K562 (cell line): ENCODE measurements around the gene ALG11. TPM values are rescaled to one million over a fixed set of nuclear protein-coding genes. Genes with fewer than 3 reads are reported as not detected.

Experiments
- ASH1L ChIP-seq: fragments of 450-650 bp; IDR thresholded peaks from 2 replicates; pipeline ENCODE4 v1.6.1; 2018; ENCODE audit warnings: borderline replicate concordance, mild to moderate bottlenecking, low read depth; ENCODE audit not compliant: partially characterized antibody
- CBFA2T3 ChIP-seq: fragments of 450-650 bp; IDR thresholded peaks from 2 replicates; pipeline ENCODE4 v1.6.1; 2017
- ETV1 ChIP-seq: fragments of 450-650 bp; conservative IDR thresholded peaks from 2 replicates; pipeline ENCODE4 v1.6.1; 2016; ENCODE audit warnings: missing genetic modification characterization, control low read depth, low read depth, missing compliant biosample characterization
- KDM4B ChIP-seq, 2 experiments: fragments of 450-650 bp in 1 of 2; sonication (generic) in 1 of 2; IDR thresholded peaks; 2 replicates each; pipeline ENCODE4 v1.6.1; 2016 to 2017; ENCODE audit warnings: borderline replicate concordance in 2 of 2, antibody characterized with exemption in 1 of 2, low read depth in 1 of 2, mild to moderate bottlenecking in 1 of 2
- KDM5B ChIP-seq: fragments of 200-600 bp; sonication (generic); IDR thresholded peaks from 2 replicates; pipeline ENCODE4 v1.6.1; 2012; ENCODE audit warnings: low read depth, mild to moderate bottlenecking, moderate library complexity, low read length, control low read depth, inconsistent platforms; ENCODE audit not compliant: insufficient replicate concordance
- MEF2D ChIP-seq: conservative IDR thresholded peaks from 2 replicates; pipeline ENCODE4 v1.6.1; 2016; ENCODE audit warnings: low read depth, missing genetic modification characterization, missing compliant biosample characterization
- PKNOX1 ChIP-seq: fragments of 450-650 bp; IDR thresholded peaks from 2 replicates; pipeline ENCODE4 v1.6.1; 2016
- TCF3 ChIP-seq: sonication (generic); formaldehyde crosslinking; IDR thresholded peaks from 2 replicates; pipeline ENCODE4 v1.4.0; 2020; ENCODE audit warnings: mild to moderate bottlenecking, missing genetic modification reagents
- ZBTB9 ChIP-seq: fragments of 450-650 bp; formaldehyde crosslinking; IDR thresholded peaks from 2 replicates; pipeline ENCODE4 v1.4.0; 2020; ENCODE audit warnings: mild to moderate bottlenecking, moderate library complexity
- ZNF551 ChIP-seq: fragments of 250-450 bp; sonication (Bioruptor Pico); IDR thresholded peaks from 2 replicates; pipeline ENCODE4 v1.5.0; 2021; ENCODE audit warnings: mild to moderate bottlenecking, moderate library complexity
- polyA plus RNA-seq, 8 experiments: library from polyadenylated mRNA; depleted of rRNA in 4 of 8; stranded (reverse) in 5 of 8; unstranded in 3 of 8; fragments of >200 nt; fragmentation: Nextera tagmentation in 2 of 8; fragmentation: Illumina TruSeq in 1 of 8; extraction: Ambion mirVana in 2 of 8; extraction: Trizol in 1 of 8; gene quantifications; 2 replicates each; pipeline versions ENCODE4 v1.2.1 to v1.2.3, GENCODE V29; 2011 to 2014; ENCODE audit warnings: inconsistent platforms in 1 of 8, missing spikeins in 1 of 8
- total RNA-seq, 7 experiments: library from RNA; depleted of rRNA in 6 of 7; stranded (reverse); fragments of >200 nt in 6 of 7; fragmentation: Illumina TruSeq in 2 of 7; extraction: Trizol in 2 of 7; gene quantifications; 2 replicates each; pipeline versions ENCODE4 v1.2.1 to v1.2.3, GENCODE V29; 2011 to 2021; ENCODE audit warnings: low replicate concordance in 1 of 7
- TF ChIP-seq, protein P1 (sequence below), 2 experiments: fragments of 450-650 bp; formaldehyde crosslinking in 1 of 2; IDR thresholded peaks; 2 replicates each; pipeline versions ENCODE4 v1.4.0 to v1.6.1; 2014 to 2020; ENCODE audit warnings: mild to moderate bottlenecking in 2 of 2, borderline replicate concordance in 1 of 2, low read depth in 1 of 2
- TF ChIP-seq, protein P2 (sequence below): sonication (generic); formaldehyde crosslinking; IDR thresholded peaks from 2 replicates; pipeline ENCODE4 v1.4.0; 2020; ENCODE audit warnings: mild to moderate bottlenecking, missing genetic modification reagents

The ALG11 gene
- total and polyA plus RNA-seq, 9 of the 15 experiments (the other 6 are each of a cell fraction or from before 2014, with no cell fraction given) = 7.3 to 19.2 (median 16.3) TPM

DNA sequence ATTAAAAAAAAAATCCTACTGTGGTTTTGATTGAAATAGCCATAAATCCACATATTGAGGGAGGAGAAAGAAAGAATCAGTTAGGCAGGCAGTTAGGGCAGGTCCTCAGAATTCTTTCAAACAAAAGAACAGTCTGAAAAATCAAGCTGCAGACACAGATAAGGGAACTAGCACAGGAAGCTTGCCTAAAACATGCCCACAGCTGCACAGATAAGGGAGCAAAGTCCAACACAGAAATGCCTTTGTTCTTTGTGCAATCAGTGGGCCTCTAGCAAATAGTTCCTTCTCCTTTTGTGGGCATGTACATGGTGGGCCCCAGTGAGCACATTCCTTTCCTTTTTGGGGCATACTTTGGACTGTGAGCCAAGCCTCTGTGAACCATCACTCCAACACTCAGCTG, 55.0 kb downstream of the ALG11 start (continued):
- peak; percentile 49; the same call in 1 of the 2 replicates for TF ChIP-seq ETV1 (tag)
- no peak for TF ChIP-seq KDM5B
- TF ChIP-seq, protein P1, sequence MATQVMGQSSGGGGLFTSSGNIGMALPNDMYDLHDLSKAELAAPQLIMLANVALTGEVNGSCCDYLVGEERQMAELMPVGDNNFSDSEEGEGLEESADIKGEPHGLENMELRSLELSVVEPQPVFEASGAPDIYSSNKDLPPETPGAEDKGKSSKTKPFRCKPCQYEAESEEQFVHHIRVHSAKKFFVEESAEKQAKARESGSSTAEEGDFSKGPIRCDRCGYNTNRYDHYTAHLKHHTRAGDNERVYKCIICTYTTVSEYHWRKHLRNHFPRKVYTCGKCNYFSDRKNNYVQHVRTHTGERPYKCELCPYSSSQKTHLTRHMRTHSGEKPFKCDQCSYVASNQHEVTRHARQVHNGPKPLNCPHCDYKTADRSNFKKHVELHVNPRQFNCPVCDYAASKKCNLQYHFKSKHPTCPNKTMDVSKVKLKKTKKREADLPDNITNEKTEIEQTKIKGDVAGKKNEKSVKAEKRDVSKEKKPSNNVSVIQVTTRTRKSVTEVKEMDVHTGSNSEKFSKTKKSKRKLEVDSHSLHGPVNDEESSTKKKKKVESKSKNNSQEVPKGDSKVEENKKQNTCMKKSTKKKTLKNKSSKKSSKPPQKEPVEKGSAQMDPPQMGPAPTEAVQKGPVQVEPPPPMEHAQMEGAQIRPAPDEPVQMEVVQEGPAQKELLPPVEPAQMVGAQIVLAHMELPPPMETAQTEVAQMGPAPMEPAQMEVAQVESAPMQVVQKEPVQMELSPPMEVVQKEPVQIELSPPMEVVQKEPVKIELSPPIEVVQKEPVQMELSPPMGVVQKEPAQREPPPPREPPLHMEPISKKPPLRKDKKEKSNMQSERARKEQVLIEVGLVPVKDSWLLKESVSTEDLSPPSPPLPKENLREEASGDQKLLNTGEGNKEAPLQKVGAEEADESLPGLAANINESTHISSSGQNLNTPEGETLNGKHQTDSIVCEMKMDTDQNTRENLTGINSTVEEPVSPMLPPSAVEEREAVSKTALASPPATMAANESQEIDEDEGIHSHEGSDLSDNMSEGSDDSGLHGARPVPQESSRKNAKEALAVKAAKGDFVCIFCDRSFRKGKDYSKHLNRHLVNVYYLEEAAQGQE (IDR thresholded peaks at IDR 0.05; ENCODE audit: borderline replicate concordance) = no peak
- TF ChIP-seq, protein P1 (CRISPR knock-in tag; IDR thresholded peaks at IDR 0.05; ENCODE audit: low read depth) = no peak
- TF ChIP-seq ZBTB9 (CRISPR knock-in tag) = no peak
- TF ChIP-seq KDM4B (IDR thresholded peaks at IDR 0.05; ENCODE audit: borderline replicate concordance in 2 of 2, low read depth in 1 of 2) = no peak
- no peak for TF ChIP-seq PKNOX1
- TF ChIP-seq MEF2D = no peak
- TF ChIP-seq ZNF551 (CRISPR knock-in tag) = no peak
- TF ChIP-seq CBFA2T3 = peak; percentile 86
- TF ChIP-seq TCF3 (CRISPR knock-in tag) = peak; percentile 67
- TF ChIP-seq ASH1L = no peak
- TF ChIP-seq, protein P2, sequence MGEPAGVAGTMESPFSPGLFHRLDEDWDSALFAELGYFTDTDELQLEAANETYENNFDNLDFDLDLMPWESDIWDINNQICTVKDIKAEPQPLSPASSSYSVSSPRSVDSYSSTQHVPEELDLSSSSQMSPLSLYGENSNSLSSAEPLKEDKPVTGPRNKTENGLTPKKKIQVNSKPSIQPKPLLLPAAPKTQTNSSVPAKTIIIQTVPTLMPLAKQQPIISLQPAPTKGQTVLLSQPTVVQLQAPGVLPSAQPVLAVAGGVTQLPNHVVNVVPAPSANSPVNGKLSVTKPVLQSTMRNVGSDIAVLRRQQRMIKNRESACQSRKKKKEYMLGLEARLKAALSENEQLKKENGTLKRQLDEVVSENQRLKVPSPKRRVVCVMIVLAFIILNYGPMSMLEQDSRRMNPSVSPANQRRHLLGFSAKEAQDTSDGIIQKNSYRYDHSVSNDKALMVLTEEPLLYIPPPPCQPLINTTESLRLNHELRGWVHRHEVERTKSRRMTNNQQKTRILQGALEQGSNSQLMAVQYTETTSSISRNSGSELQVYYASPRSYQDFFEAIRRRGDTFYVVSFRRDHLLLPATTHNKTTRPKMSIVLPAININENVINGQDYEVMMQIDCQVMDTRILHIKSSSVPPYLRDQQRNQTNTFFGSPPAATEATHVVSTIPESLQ (CRISPR knock-in tag) = no peak
